Islet of Langerhans (tissue), 1 donor: ENCODE data around the gene RAP1B.
"Not testable (repeated sequence)": the region's sequence is repeated elsewhere in the genome, so short reads cannot be mapped to it uniquely, and the experiment has no call there.

Experiments
- FAIRE-seq: peaks from one replicate; lab custom pipeline; 2011; peaks lifted over from hg19 to GRCh38; lab: Jason Lieb, UNC

RAP1B gene

GRCh38 chr12:68637439-68637838 is 26.7 kb downstream of the RAP1B start:
- not testable (repeated sequence) for FAIRE-seq

- FAIRE-seq, result peak; percentile 13
These were observed 27.5 kb downstream of the RAP1B start for GRCh38 chr12:68638171-68638570.

GRCh38 chr12:68638721-68639395 is 28.2 kb downstream of the RAP1B start:
- no peak for FAIRE-seq

- FAIRE-seq, result no peak
These were observed 28.7 kb downstream of the RAP1B start for GRCh38 chr12:68639396-68639767.

DNA sequence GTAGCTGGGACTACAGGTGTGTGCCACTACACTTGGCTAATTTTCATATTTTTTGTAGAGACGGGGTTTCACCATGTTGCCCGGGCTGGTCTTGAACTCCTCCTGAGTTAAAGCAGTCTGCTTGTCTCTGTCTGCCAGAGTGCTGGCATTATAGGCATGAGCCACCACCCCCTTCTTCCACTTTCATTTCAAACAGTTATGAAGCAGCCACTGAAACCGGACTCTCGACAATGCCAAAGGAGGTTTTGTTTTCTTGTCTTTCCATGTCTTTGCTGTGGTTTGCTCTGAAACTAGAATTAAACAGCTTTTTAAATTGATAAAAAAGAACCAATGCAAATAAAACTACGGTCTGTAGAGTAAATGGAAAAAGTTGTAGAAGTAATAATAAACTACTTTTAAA is 30.4 kb downstream of the RAP1B start:
- no peak for FAIRE-seq

GRCh38 chr12:68646484-68646883 is 35.8 kb downstream of the RAP1B start:
- no peak for FAIRE-seq

DNA sequence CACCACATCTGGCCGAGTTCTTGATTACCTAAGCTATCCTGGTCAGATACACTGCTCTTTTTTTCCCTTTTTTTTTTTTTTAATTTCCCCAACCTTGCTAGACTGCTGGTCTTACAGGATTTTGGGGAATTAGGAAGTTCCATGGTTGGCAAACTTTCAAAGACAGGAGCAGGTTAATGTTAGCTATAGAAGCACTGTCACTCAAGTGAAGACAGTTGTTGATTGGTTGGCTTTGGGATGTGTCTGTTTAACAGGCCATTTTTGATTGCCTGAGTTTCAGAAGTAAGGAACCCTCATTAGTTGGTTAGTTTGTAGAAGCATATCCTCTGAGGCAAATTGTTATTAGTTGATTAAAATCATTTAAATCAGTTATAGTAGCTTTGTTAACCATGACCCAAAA is 36.8 kb downstream of the RAP1B start:
- no peak for FAIRE-seq

DNA sequence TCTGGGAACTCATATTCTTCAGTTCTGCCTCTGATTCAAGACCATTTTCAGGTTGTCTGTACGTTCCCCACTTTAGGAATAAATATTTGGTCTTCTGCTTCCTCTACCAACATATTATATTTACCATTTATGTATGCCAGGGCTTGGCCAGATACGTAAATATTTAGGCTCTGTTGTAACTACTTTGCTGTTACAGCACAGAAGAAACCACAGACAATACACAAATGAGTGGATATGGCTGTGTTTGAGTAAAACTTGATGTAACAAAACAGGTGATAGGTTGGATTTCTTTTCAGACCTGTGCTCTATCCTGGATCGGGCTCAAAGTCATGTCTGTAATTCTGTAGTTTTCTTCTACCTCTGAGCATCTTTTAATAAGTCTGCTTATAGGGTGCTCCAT is 37.5 kb downstream of the RAP1B start:
- no peak for FAIRE-seq

DNA sequence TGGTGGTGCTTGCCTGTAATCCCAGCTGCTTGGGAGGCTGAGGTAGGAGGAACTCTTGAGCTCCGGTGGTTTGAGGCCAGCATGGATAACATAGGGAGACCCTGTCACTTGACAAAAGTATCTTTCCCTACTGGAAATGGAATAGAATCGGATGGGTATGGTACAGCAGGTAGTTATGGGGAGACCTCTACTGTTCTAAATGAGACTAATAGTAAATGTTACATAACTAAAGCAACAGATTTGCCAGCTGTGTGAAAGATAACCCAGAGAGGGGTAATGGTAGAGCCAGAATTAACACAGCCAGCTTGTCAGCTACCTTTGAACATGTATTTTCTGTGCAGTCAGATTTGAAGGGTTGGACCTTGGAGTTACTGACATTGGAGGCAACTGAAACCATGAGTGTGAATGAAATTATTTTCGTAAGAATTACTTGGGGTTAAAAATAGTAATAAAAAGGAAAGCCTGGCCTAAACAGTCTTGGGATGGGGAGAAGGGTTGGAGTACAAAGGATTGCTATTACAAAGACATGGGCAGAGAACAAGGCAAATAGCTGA is 54.4 kb downstream of the RAP1B start:
- FAIRE-seq, result no peak

GRCh38 chr12:68667291-68667690 is 56.6 kb downstream of the RAP1B start:
- FAIRE-seq, result no peak

GRCh38 chr12:68667896-68668295 is 57.2 kb downstream of the RAP1B start:
- no peak for FAIRE-seq

DNA sequence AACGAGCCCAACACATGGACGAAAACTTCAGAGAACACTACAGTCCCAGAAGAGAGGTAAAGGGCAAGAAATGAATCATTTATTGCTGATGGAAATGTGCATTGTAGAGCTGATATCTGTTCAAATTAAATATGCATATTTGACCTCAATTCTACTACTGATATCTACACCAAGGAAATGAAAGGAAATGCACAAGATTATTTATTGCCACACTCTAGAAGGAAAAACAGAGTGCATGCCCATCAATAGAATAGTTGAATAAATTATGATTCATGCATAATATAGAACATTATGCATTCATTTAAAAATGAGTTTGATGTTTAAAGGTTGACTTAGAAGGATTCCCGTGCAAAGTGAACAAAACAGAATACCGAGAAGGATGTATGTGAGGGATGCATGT is 60.5 kb downstream of the RAP1B start:
- no peak for FAIRE-seq

DNA sequence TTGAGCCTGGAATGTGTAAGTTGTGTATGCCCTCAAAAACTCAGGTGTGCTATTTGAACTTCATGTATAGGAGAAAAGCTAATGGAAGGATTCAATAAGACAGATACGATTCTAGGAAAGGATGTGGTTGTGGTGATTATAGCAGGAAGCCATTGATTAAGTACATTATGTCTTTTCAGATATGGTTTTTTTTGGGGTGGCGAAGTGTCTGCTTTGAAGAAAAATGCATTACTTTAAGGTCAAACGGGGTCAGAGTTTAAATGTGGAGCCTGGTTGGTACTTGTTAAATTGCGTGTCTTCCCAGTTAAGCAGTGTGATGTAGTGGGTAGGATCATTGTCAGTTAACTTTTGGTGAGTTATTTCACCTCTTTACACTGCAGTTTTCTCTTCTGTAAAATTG is 63.1 kb downstream of the RAP1B start:
- FAIRE-seq, result no peak

DNA sequence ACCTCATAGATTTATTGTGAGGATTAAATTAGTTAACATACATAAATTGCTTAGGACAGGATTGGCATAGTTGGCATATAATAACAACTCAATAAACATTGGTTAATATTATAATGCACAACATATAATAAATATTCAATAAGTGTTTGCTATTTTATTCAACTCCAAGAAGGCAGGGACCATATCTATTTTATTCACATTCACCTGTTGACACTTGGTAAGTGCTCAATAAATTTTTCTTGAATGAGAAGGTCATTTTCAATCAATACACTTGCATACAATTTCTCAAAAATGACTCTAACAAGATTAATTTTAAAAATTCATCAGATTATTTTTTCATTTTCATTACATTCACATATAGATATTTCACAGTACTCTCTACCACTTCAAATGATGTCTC is 63.7 kb downstream of the RAP1B start:
- FAIRE-seq, result no peak

DNA sequence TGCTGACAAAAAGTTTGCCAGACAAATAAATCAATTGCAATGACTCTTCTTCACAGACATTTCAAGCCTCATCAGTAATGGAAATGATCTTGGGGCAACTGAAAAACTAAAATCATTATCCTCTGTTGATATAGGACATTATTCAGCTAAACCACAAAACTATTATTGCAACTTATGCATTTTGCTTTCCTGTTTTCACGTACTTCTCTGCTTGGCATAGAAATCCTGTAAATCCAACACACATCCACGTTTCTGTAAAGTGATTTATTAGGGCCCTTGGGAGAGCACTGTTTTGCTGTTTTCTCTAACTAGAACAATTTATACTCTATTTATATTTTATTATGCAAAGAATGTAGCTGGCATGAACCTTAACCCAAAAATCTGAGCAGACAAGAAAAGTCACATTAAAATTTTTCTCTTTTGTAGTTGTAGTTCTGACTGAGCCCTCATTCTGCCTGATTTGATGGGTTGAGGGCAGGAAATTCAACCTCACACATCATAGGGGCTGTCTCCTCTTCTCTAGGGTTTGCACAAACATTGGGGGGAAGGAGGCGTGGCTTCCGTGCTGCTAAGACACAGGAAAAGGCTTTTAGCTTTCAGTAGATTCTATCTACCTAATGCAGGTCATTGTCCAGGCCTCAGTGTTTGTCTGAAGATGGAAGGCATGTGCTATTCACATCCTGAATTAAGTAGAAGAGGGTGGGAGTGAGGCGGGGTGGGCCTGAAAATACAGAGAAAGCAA is 64.6 kb downstream of the RAP1B start:
- no peak for FAIRE-seq

- not testable (repeated sequence) for FAIRE-seq
These were observed 66.2 kb downstream of the RAP1B start for GRCh38 chr12:68676854-68677253.

DNA sequence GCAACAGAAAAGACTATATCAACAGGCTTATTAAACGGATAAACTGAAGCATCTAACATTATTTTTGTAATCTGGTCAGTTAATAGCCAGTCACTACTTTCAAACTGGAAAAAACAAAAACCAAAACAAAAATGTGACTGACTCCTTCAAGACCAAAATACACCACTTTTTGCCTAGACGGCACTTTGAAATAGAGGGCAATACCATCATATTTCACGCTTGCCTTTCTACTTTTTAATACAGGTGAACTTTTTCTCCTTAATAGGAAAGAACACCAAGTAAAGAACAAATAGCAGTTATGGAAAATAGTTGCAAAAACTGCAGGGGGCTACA is 75.5 kb downstream of the RAP1B start:
- FAIRE-seq, result no peak

- FAIRE-seq, result peak; percentile 45
These were observed 76.2 kb downstream of the RAP1B start, which contains the start of gene NUP107 for GRCh38 chr12:68686595-68687521. NUP107 (plus strand) TSS chr12:68686978; CDS start chr12:68687066, 88 bp downstream.

DNA sequence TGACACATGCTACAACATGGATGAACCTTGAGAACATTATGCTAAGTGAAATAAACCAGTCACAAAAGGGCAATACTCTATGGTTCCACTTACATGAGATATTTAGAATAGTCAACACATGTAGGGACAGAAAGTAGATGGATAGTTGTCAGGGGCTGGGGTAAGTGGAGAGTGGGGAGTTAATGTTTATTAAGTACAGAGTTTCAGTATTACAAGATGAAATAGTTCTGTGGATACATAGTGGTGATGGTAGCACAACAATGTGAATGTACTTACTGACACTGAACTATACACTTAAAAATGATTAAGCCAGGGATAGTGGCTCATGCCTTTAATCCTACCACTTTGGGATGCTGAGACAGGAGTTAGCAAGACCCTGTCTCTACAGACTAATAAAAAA is 84.8 kb downstream of the RAP1B start:
- FAIRE-seq, result no peak

DNA sequence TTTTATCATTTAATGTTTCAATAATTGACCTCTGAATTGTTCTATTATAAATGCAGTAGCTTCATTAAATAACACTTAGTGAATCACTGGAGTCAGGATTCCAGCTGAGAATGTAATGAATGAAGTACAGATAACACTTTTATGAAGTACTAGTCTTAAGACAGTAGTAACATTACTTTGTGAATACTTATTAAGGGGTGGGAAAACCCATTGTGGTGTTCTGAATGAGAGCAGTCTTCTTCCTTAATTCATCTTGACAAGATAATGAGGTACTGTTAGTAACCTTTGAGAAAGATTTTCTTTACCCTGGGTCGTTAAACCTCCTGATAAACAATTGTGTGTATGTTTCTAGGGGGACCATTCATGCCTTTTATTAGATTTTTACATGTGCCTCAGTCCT is 88.8 kb downstream of the RAP1B start:
- FAIRE-seq, result no peak
